Calu3 (cell line): Measurements from ENCODE around the gene GLYR1. TPM values are rescaled to one million over a fixed set of nuclear protein-coding genes. Genes with fewer than 3 reads are reported as not detected.
"Not testable (repeated sequence)": the region's sequence is repeated elsewhere in the genome, so short reads cannot be mapped to it uniquely, and the experiment has no call there.

Experiments used
- BruUV-seq: library from RNA; stranded (reverse); fragments of 400-500 nt; replicated peaks from 2 replicates; lab custom pipeline; 2021; lab: Mats Ljungman, UMichigan
- CTCF ChIA-PET: fragments of 300-600 bp; sonication (Branson Sonifier 250); formaldehyde crosslinking; loops from one replicate; lab custom pipeline; 2022; ENCODE audit warnings: antibody characterized with exemption; lab: Charles Lee
- DNase-seq: peaks from one replicate; pipeline ENCODE4 v3.0.0; 2022
- H3K27ac Mint-ChIP-seq: one replicate; pipeline ENCODE4 v1.8.0; 2022; ENCODE audit warnings: mixed read lengths; ENCODE audit not compliant: unreplicated experiment
- H3K27me3 Mint-ChIP-seq: one replicate; pipeline ENCODE4 v1.8.0; 2022; ENCODE audit warnings: mixed read lengths; ENCODE audit not compliant: unreplicated experiment
- H3K36me3 Mint-ChIP-seq: one replicate; pipeline ENCODE4 v1.8.0; 2022; ENCODE audit warnings: mild to moderate bottlenecking, moderate library complexity, mixed read lengths; ENCODE audit not compliant: insufficient read depth, unreplicated experiment
- H3K4me1 Mint-ChIP-seq: one replicate; pipeline ENCODE4 v1.8.0; 2022; ENCODE audit warnings: mild to moderate bottlenecking, low read depth, mixed read lengths; ENCODE audit not compliant: unreplicated experiment
- H3K4me3 Mint-ChIP-seq: one replicate; pipeline ENCODE4 v1.8.0; 2022; ENCODE audit warnings: mild to moderate bottlenecking, low read depth, moderate library complexity, mixed read lengths; ENCODE audit not compliant: unreplicated experiment
- H3K9me3 Mint-ChIP-seq: one replicate; pipeline ENCODE4 v1.8.0; 2022; ENCODE audit warnings: low read depth, mixed read lengths; ENCODE audit not compliant: unreplicated experiment
- CTCF ChIP-seq: fragments of 200-600 bp; IDR thresholded peaks from one replicate; pipeline ENCODE4 v1.8.0; 2022; ENCODE audit warnings: antibody characterized with exemption; ENCODE audit not compliant: unreplicated experiment
- intact Hi-C: fragments of 100-400 bp; cut with micrococcal nuclease; formaldehyde crosslinking; loops from one replicate; pipeline ENCODE4 v1.10.0; 2022; ENCODE audit not compliant: unreplicated experiment
- total RNA-seq: library from RNA; stranded (reverse); gene quantifications from 2 replicates; pipeline ENCODE4 v1.2.3, GENCODE V29; 2022

GLYR1 gene
- total RNA-seq, 1 experiment from 2014 or later = 158 TPM

- no peak overlapping the region for H3K27ac Mint-ChIP-seq
- no peaks in the 10 kb centered on the region for H3K9me3 Mint-ChIP-seq
- TF ChIP-seq CTCF = no peak
- H3K4me3 Mint-ChIP-seq = no peak overlapping the region
- intact Hi-C loops = no loop called here
- CTCF ChIA-PET = interaction anchor here (0.6 kb wide), 1 partner anchor 1438 kb away, joined by 4 read pairs; no protein-coding TSS in a partner anchor
- no peak for DNase-seq
- H3K27me3 Mint-ChIP-seq = no peaks in the 10 kb centered on the region
- peaks cover 13% of the 10 kb centered on the region for H3K36me3 Mint-ChIP-seq
- H3K4me1 Mint-ChIP-seq = peaks cover 27% of the 10 kb centered on the region
- BruUV-seq = no TSS peak
These were observed 60.0 kb downstream of the GLYR1 start for GRCh38 chr16:4787068-4787467.

GRCh38 chr16:4785758-4786433 lies 61.2 kb downstream of the GLYR1 start:
- no peaks in the 10 kb centered on the region for H3K9me3 Mint-ChIP-seq
- intact Hi-C loops = no loop called here
- H3K4me3 Mint-ChIP-seq = no peak overlapping the region
- peaks cover 4% of the 10 kb centered on the region for H3K36me3 Mint-ChIP-seq
- H3K27ac Mint-ChIP-seq = no peak overlapping the region
- BruUV-seq = no TSS peak
- H3K4me1 Mint-ChIP-seq = peaks cover 27% of the 10 kb centered on the region
- TF ChIP-seq CTCF = no peak
- CTCF ChIA-PET = no interaction called here
- DNase-seq = no peak
- H3K27me3 Mint-ChIP-seq = no peaks in the 10 kb centered on the region

- peaks cover 20% of the 10 kb centered on the region for H3K4me1 Mint-ChIP-seq
- H3K27ac Mint-ChIP-seq, H3K9me3 Mint-ChIP-seq, BruUV-seq, H3K27me3 Mint-ChIP-seq, H3K4me3 Mint-ChIP-seq, H3K36me3 Mint-ChIP-seq, intact Hi-C loops, DNase-seq, CTCF ChIA-PET: not testable (repeated sequence)
These were observed 62.6 kb downstream of the GLYR1 start for GRCh38 chr16:4784444-4784987.

GRCh38 chr16:4783951-4784336 lies 63.1 kb downstream of the GLYR1 start:
- intact Hi-C loops = no loop called here
- Mint-ChIP-seq H3K27me3 (no peaks in the 10 kb centered on the region), H3K27ac (no peak overlapping the region), H3K4me1 (peaks cover 15% of the 10 kb centered on the region), H3K9me3 (no peaks in the 10 kb centered on the region), H3K4me3 (no peak overlapping the region), H3K36me3 (no peaks in the 10 kb centered on the region)
- TF ChIP-seq CTCF = no peak
- no peak for DNase-seq
- BruUV-seq = no TSS peak
- CTCF ChIA-PET = no interaction called here
